ENCODE results near the gene BTNL3. TPM values are rescaled to one million over a fixed set of nuclear protein-coding genes. Genes with fewer than 3 reads are reported as not detected.

Gene BTNL3
- not detected in 2 replicates for total RNA-seq (2012; rRNA removed)

- Histone ChIP-seq H3K27me3 (ENCODE audit: control insufficient read depth, insufficient read depth, low read length) (no peaks in the 10 kb centered on the region), H3K9ac (ENCODE audit: low read depth, low read length) (no peak within 1 kb of the TSS), H3K36me3 (ENCODE audit: insufficient read depth, low read length) (no peaks in the 10 kb centered on the region), H3K9me3 (replicated peaks; ENCODE audit: low read length) (no peaks in the 10 kb centered on the region), H3K4me3 (ENCODE audit: low read length) (no peak within 1 kb of the TSS), H3K4me2 (ENCODE audit: low read length) (no peak within 1 kb of the TSS), H3K4me1 (ENCODE audit: control insufficient read depth, insufficient read depth, low read length) (no peaks in the 10 kb centered on the region)
These were observed at the start of gene BTNL3 for GRCh38 chr5:180988592-180988991. Gene BTNL3 (plus strand): TSS chr5:180988846. CDS start chr5:180989029, 183 bp downstream.

GRCh38 chr5:180950291-180950949 is 38.2 kb upstream of the BTNL3 start:
- H3K4me1 ChIP-seq (ENCODE audit: control insufficient read depth, insufficient read depth, low read length), result no peaks in the 10 kb centered on the region
- no peak overlapping the region for H3K4me3 ChIP-seq (ENCODE audit: low read length)
- no peak overlapping the region for H3K9ac ChIP-seq (ENCODE audit: low read depth, low read length)
- no peak overlapping the region for H3K4me2 ChIP-seq (ENCODE audit: low read length)
- no peaks in the 10 kb centered on the region for H3K9me3 ChIP-seq (replicated peaks; ENCODE audit: low read length)
- H3K36me3 ChIP-seq (ENCODE audit: insufficient read depth, low read length), result no peaks in the 10 kb centered on the region
- H3K27me3 ChIP-seq (ENCODE audit: control insufficient read depth, insufficient read depth, low read length), result no peaks in the 10 kb centered on the region

- Histone ChIP-seq H3K27me3 (ENCODE audit: control insufficient read depth, insufficient read depth, low read length) (no peaks in the 10 kb centered on the region), H3K4me1 (ENCODE audit: control insufficient read depth, insufficient read depth, low read length) (no peaks in the 10 kb centered on the region), H3K4me2 (ENCODE audit: low read length) (no peak overlapping the region), H3K9ac (ENCODE audit: low read depth, low read length) (no peak overlapping the region), H3K9me3 (replicated peaks; ENCODE audit: low read length) (no peaks in the 10 kb centered on the region), H3K36me3 (ENCODE audit: insufficient read depth, low read length) (no peaks in the 10 kb centered on the region), H3K4me3 (ENCODE audit: low read length) (no peak overlapping the region)
These were observed 29.0 kb upstream of the BTNL3 start for GRCh38 chr5:180959661-180960060.

GRCh38 chr5:180960209-180960608 is 28.4 kb upstream of the BTNL3 start:
- H3K9ac ChIP-seq (ENCODE audit: low read depth, low read length), result no peak overlapping the region
- no peaks in the 10 kb centered on the region for H3K9me3 ChIP-seq (replicated peaks; ENCODE audit: low read length)
- H3K4me3 ChIP-seq (ENCODE audit: low read length), result no peak overlapping the region
- no peaks in the 10 kb centered on the region for H3K27me3 ChIP-seq (ENCODE audit: control insufficient read depth, insufficient read depth, low read length)
- H3K36me3 ChIP-seq (ENCODE audit: insufficient read depth, low read length), result no peaks in the 10 kb centered on the region
- no peaks in the 10 kb centered on the region for H3K4me1 ChIP-seq (ENCODE audit: control insufficient read depth, insufficient read depth, low read length)
- no peak overlapping the region for H3K4me2 ChIP-seq (ENCODE audit: low read length)

- Histone ChIP-seq H3K27me3 (ENCODE audit: control insufficient read depth, insufficient read depth, low read length) (no peaks in the 10 kb centered on the region), H3K36me3 (ENCODE audit: insufficient read depth, low read length) (no peaks in the 10 kb centered on the region), H3K4me2 (ENCODE audit: low read length) (no peak overlapping the region), H3K9me3 (replicated peaks; ENCODE audit: low read length) (no peaks in the 10 kb centered on the region), H3K4me1 (ENCODE audit: control insufficient read depth, insufficient read depth, low read length) (no peaks in the 10 kb centered on the region), H3K4me3 (ENCODE audit: low read length) (no peak overlapping the region), H3K9ac (ENCODE audit: low read depth, low read length) (no peak overlapping the region)
These were observed 19.2 kb upstream of the BTNL3 start for GRCh38 chr5:180969406-180969805.

- H3K4me2 ChIP-seq (ENCODE audit: low read length), result no peak overlapping the region
- H3K4me3 ChIP-seq (ENCODE audit: low read length), result no peak overlapping the region
- H3K9ac ChIP-seq (ENCODE audit: low read depth, low read length), result no peak overlapping the region
- H3K9me3 ChIP-seq (replicated peaks; ENCODE audit: low read length), result no peaks in the 10 kb centered on the region
- no peaks in the 10 kb centered on the region for H3K27me3 ChIP-seq (ENCODE audit: control insufficient read depth, insufficient read depth, low read length)
- no peaks in the 10 kb centered on the region for H3K36me3 ChIP-seq (ENCODE audit: insufficient read depth, low read length)
- no peaks in the 10 kb centered on the region for H3K4me1 ChIP-seq (ENCODE audit: control insufficient read depth, insufficient read depth, low read length)
These were observed 18.3 kb upstream of the BTNL3 start for GRCh38 chr5:180970336-180970735.

GRCh38 chr5:180970875-180971274 is 17.8 kb upstream of the BTNL3 start:
- H3K9me3 ChIP-seq (replicated peaks; ENCODE audit: low read length), result no peaks in the 10 kb centered on the region
- no peaks in the 10 kb centered on the region for H3K36me3 ChIP-seq (ENCODE audit: insufficient read depth, low read length)
- no peak overlapping the region for H3K4me2 ChIP-seq (ENCODE audit: low read length)
- no peak overlapping the region for H3K4me3 ChIP-seq (ENCODE audit: low read length)
- H3K9ac ChIP-seq (ENCODE audit: low read depth, low read length), result no peak overlapping the region
- H3K27me3 ChIP-seq (ENCODE audit: control insufficient read depth, insufficient read depth, low read length), result no peaks in the 10 kb centered on the region
- no peaks in the 10 kb centered on the region for H3K4me1 ChIP-seq (ENCODE audit: control insufficient read depth, insufficient read depth, low read length)

GRCh38 chr5:180974612-180975315 is 13.9 kb upstream of the BTNL3 start:
- Histone ChIP-seq H3K4me1 (ENCODE audit: control insufficient read depth, insufficient read depth, low read length) (no peaks in the 10 kb centered on the region), H3K9me3 (replicated peaks; ENCODE audit: low read length) (no peaks in the 10 kb centered on the region), H3K36me3 (ENCODE audit: insufficient read depth, low read length) (no peaks in the 10 kb centered on the region), H3K9ac (ENCODE audit: low read depth, low read length) (no peak overlapping the region), H3K4me3 (ENCODE audit: low read length) (no peak overlapping the region), H3K27me3 (ENCODE audit: control insufficient read depth, insufficient read depth, low read length) (no peaks in the 10 kb centered on the region), H3K4me2 (ENCODE audit: low read length) (no peak overlapping the region)

GRCh38 chr5:180975338-180975737 is 13.3 kb upstream of the BTNL3 start:
- Histone ChIP-seq H3K9ac (ENCODE audit: low read depth, low read length) (no peak overlapping the region), H3K27me3 (ENCODE audit: control insufficient read depth, insufficient read depth, low read length) (no peaks in the 10 kb centered on the region), H3K4me2 (ENCODE audit: low read length) (no peak overlapping the region), H3K4me3 (ENCODE audit: low read length) (no peak overlapping the region), H3K36me3 (ENCODE audit: insufficient read depth, low read length) (no peaks in the 10 kb centered on the region), H3K9me3 (replicated peaks; ENCODE audit: low read length) (no peaks in the 10 kb centered on the region), H3K4me1 (ENCODE audit: control insufficient read depth, insufficient read depth, low read length) (no peaks in the 10 kb centered on the region)

GRCh38 chr5:180976518-180976917 is 12.1 kb upstream of the BTNL3 start:
- H3K27me3 ChIP-seq (ENCODE audit: control insufficient read depth, insufficient read depth, low read length), result no peaks in the 10 kb centered on the region
- H3K36me3 ChIP-seq (ENCODE audit: insufficient read depth, low read length), result no peaks in the 10 kb centered on the region
- H3K4me2 ChIP-seq (ENCODE audit: low read length), result no peak overlapping the region
- H3K9me3 ChIP-seq (replicated peaks; ENCODE audit: low read length), result no peaks in the 10 kb centered on the region
- no peak overlapping the region for H3K4me3 ChIP-seq (ENCODE audit: low read length)
- H3K4me1 ChIP-seq (ENCODE audit: control insufficient read depth, insufficient read depth, low read length), result no peaks in the 10 kb centered on the region
- H3K9ac ChIP-seq (ENCODE audit: low read depth, low read length), result no peak overlapping the region

GRCh38 chr5:180977852-180978251 is 10.8 kb upstream of the BTNL3 start:
- H3K36me3 ChIP-seq (ENCODE audit: insufficient read depth, low read length), result no peaks in the 10 kb centered on the region
- H3K4me1 ChIP-seq (ENCODE audit: control insufficient read depth, insufficient read depth, low read length), result no peaks in the 10 kb centered on the region
- H3K9me3 ChIP-seq (replicated peaks; ENCODE audit: low read length), result no peaks in the 10 kb centered on the region
- H3K4me3 ChIP-seq (ENCODE audit: low read length), result no peak overlapping the region
- no peaks in the 10 kb centered on the region for H3K27me3 ChIP-seq (ENCODE audit: control insufficient read depth, insufficient read depth, low read length)
- H3K4me2 ChIP-seq (ENCODE audit: low read length), result no peak overlapping the region
- H3K9ac ChIP-seq (ENCODE audit: low read depth, low read length), result no peak overlapping the region
